Activated naive CD8-positive, alpha-beta T cell treated with anti-CD3 and anti-CD28 coated beads, Interleukin-2, amount 50 U/mL, for 16 hours (primary cell): ENCODE results near the gene NEDD4L.

Source experiments
- DNase-seq: peaks from one replicate; pipeline ENCODE4 v3.0.0-alpha.2; 2020; ENCODE audit warnings: low read depth, low spot score

NEDD4L gene

DNA sequence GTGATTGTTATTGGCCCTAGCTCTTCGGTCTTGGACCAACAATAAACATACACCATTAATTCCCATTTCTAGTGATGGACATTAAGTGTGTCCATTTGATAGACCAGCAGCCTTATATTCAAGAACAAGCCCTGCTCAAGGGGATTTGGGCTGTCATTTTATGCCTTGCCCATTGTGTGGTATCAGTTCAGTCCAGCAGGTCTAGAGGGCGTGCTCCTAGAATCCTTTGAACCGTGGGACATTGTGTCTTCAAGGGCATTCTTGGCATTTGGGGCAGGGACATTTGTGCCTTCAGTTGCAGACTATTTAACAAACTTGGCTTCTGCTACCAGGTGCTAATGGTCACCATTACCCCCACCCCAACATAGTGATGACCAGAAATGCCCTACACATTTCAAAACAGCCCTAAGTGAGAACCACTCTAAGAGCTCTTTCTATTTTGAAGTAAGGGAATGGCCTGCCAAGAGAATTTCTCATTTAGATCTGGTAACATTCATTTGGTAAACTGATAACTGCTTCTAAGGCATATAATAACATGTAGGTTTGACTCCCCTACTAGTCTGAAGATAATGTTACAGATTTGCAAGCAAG lies 300.1 kb downstream of the NEDD4L start:
- no peak for DNase-seq

- no peak for DNase-seq
Observed at GRCh38 chr18:58344861-58345463, 300.9 kb downstream of the NEDD4L start.

DNA sequence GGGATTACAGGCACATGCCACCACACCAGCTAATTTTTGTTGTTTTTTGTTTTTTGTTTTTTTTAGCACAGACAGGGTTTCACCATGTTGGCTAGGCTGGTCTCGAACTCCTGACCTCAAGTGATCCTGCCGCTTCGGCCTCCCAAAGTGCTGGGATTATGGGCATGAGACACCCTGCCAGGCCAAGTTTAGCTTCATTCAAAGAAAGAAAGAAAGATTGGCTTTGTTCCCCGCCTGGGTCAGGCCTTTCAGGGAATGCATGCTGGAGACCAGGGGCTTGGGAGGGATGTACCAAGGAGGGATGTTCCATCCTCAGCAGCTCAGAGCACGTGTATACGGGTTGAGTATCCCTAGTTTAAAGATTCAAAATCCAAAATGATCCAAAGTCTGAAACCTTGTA lies 301.8 kb downstream of the NEDD4L start:
- DNase-seq = no peak

DNA sequence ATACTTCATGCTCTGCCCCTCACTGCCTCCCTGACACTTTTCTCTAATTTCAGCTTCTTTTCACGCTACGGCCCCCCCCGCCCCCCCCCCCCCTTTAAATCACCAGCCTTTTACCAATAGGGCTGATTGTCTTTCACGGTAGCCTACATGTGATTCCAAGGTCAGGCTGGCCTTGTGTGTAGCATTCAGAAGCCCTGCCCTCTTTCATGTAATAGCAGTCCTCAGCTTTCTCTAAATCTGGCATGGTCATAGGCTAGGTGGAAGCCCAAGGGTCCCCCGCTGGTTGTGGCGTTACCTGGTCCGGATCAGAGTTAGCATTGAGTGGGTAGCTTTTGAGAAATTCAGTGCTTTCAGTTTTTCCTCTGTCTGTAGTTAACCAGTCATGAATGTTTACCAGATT lies 303.1 kb downstream of the NEDD4L start:
- DNase-seq = no peak

- no peak for DNase-seq
Observed at GRCh38 chr18:58348517-58348916, 304.5 kb downstream of the NEDD4L start.

DNA sequence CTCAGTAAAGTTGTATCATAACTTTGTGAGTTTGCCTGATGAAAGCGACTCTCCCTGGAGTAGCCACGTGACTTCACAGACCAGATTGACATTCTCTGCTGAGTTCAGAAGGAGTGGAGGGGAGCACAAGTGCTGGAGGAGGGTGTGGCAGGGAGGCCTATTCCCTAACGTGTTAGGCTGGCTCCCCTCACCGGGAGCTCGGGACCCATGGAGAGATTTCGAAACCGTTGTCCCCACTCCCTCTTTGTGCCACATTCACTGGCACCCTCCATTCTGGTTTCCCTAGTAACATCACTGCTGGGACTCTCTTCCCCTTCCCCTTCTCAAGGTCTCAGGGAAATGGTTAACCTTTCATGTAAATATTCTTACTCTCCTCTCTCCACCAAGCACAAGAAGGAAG lies 304.9 kb downstream of the NEDD4L start:
- DNase-seq = no peak

DNA sequence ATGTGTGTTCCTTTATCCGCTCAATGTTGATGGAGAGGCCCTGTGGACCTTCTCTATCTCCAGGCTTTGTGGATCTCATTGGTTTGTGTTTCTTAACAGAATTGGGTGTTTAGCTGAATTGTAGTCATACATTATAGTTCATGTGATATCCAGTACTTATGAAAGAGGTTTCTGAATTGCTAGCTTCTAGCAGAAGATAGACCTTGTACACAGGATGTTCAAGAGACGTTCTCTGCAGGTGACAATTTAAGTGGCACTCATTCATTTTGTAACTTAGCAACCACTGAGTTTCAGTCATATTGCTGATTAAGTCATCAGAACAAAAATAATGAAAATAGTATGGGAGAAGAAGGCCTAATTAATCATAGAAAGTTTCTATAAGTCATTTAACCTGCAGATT lies 305.6 kb downstream of the NEDD4L start:
- no peak for DNase-seq

DNA sequence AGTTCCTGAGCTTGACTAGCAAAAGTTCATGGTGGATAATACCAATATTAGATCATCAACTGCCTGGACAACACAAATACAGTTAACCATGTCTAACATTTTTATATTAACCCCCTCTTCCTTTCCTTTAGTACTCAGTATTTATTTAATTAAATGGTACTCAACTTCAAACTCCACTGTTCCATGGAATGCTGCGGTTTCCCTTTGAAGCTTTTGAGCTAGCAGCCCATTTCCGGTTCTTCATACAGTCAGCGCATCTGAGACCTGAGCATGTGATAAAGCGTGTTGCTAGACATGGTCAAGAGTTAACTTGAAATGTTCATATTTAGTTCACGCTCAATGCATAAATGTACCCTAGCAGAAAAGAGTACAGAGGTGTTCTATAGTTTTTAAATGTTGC lies 306.5 kb downstream of the NEDD4L start:
- DNase-seq = no peak

GRCh38 chr18:58351776-58352175 lies 307.8 kb downstream of the NEDD4L start:
- DNase-seq = no peak

DNA sequence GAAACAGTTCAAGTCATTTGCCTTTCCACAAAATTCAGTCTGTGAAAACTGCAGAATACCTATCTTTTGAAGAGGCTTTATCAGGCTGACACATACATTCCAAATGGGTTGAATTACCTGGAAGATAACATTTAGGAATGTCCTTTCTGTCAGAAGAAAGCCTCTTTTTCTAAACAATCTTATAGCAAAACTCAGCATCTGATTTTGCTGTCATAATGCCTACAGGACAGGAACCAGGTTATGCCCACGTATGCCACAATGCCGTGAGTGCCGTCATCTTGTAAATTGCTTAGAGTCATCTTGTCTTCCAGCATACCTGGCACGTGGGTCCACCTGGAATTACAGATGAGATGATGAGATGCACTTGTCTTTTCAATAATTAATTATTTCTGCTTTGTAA lies 309.6 kb downstream of the NEDD4L start:
- no peak for DNase-seq

DNA sequence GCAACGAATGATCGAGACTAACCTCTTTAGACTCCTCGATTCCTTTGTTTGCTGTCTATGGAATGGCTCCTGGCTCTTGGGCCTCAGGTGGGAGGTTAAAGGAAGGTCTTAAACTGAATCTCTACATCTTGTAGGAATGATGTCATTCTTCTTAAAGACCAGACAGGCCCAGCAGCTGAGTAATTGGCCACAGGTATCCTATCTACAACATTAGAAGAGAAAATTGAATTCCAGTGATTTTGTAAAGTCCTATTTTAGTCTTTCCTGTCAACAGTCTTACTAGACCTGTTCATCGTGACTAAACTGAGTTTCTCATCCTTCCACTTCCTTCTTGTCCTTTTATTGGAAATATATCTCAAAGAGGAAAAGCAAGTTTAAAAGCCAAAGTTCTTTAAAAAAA lies 310.0 kb downstream of the NEDD4L start:
- no peak for DNase-seq

- DNase-seq = no peak
Observed at GRCh38 chr18:58354791-58355190, 310.8 kb downstream of the NEDD4L start.

- DNase-seq = no peak
Observed at GRCh38 chr18:58355243-58355642, 311.2 kb downstream of the NEDD4L start.

DNA sequence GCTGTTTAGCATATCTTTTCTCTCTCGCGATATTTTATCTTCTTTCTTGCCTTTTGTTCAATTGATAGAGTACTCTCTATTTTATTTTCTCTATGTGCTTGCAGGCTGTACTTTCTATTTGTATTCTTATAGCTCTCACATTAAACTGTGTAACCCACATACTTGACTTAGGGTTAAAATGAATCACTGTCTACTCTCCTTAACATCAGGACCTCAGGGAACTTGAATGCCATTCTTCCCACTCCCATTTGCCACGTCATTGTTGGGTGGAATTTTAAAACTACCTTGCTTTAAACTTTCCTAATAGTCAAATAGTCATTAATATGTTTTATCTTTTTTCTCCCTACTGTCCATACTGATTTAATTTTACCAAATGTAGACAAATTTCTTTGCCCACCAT lies 315.2 kb downstream of the NEDD4L start:
- DNase-seq = no peak

DNA sequence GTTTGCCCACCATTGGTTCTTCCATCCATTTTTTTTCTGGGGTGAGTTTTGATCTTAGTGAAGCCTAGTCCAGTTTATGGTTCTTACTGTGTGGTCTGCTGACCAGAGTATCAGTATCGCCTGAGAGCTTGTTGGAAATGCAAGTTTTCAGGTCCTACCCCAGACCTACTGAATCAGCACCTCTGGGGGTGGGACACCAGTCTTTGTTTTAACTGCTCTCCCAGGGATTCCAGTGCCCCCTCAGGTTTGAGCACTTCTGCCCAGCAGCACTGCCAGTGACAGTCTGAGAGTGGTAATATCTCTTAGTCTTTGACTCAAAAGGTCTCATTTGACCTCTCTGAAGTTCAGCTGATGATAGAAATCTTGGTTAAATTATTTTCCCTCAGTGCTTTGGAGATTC lies 315.6 kb downstream of the NEDD4L start:
- DNase-seq = no peak

- no peak for DNase-seq
Observed at GRCh38 chr18:58360324-58360723, 316.3 kb downstream of the NEDD4L start.

DNA sequence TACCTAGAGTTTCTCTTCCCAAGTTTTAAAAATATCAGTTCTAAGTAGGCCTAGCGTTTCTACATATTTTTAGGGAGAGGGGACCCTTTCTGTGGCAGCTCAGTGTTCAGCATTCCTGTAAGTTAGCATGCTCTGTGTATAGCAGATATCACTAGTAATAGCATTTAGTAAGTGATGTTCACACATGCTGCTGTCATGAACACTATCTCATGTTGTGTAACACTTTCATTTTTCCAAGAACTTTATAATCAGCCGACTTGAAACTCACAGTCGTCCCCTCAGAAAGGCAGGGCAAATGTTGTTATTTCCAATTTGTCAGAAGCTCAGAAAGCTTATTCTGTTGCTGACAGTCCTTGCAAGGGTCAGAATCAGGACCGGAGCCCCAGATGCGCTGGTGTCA lies 317.2 kb downstream of the NEDD4L start:
- no peak for DNase-seq

DNA sequence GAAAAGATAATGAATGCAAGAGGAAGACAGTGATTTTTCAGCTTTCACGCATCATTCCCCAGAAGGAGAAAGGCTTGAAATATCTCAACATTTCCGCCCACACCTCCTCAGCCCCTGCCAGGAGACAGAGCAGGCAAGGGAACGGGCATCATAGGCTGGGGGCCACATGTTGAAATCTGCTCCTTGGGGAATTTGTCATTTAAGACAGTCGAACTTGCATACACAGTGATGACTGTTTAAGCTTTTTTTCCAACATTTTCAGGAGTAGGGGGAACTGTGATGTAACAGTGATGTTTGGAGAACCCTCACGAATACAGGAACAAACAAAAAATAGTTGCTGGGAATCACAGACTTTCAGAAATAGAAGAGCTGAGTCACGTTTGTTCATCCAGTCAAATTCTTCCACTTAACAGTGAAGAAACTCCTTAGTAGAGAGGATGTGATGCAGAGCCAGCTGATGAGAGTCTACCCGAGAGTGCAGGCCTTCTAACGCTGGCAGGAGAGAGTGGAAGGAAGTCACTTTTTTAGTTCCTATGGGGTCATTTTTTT lies 318.1 kb downstream of the NEDD4L start:
- DNase-seq = no peak

DNA sequence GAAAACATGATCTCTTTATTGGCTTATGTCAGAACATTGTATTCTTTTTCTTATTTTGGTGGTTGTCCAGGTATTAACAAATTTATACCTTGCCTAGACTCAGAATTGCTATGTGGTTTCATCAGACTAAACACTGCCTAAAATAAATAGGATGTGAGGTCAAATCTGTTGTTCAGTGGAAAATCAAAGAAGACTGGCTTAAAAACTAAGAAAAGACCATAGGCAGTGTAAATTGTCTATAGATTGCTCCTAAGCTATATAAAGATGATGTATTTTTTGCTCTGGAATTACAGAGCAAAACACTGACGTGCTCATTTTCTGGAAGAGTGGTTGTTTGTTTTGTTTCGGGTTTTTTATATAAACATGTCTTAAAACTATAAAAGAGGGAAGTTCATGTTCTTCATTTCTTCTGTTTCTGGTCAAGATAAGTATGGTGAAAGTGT lies 318.8 kb downstream of the NEDD4L start:
- no peak for DNase-seq

GRCh38 chr18:58363767-58364540 lies 319.9 kb downstream of the NEDD4L start:
- DNase-seq = no peak

DNA sequence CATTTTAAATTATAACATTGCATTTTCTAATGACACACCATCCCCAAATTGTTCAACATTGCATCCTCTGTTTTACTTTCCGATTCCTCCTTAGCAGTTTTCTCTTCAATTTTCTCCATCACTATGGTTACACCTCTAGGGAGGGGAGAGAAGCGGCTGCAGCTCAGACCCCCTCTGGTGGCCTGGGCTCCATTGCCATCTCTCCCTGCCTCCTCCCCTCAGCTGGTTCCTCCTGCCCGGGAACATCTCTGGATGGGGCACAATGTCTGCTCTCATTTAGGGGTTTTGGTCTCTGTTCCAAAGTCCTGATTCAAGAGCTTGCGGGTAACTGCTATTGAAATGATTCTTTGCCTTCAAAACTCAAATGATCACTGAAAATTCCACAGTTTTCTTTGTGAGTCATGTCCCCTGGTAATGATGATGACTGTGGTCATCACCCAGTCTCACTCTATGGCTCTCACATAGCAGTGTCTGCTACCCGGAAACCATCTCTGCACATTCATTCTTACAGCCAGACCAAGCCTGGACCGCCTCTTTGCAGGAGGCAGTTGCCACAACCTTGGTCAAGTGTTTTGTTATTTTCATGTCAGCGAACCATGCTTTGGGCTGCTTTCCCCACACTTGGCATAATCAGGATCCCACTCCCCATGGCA lies 321.0 kb downstream of the NEDD4L start:
- DNase-seq = no peak

DNA sequence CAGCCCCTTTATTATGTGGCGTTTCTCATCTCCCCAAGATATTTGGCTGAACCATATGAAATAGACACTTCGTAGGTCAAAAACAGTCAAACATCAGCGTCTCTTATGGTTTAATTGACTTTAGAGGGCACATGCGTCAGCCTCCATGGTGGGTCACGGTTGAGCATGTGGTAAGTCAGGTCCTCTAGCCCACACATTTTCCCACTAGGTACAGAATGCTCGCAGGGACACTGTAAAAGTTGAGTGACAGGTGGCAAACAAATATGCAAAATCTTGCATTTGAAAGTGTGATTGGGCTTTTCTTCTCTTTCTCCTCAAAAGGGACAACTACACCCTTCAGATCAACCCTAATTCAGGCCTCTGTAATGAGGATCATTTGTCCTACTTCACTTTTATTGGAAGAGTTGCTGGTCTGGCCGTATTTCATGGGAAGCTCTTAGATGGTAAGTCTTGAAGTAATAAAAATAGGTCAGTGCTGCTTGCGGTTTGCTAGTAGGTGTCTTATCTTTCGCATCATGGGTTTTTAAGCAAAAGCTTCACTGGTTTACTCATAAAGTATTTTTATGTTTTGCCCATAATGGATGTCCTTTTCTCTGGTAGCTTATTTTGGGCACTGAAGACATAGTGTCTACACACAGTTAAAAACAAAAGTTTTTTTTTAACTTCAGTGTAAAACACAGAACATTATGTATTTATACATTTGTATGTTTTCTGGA lies 323.6 kb downstream of the NEDD4L start:
- no peak for DNase-seq
